K562 (cell line): ENCODE measurements around the gene DLST.

ENCODE experiments used
- RFX7 ChIP-seq: fragments of 250-450 bp; sonication (Bioruptor Pico); IDR thresholded peaks from 2 replicates; pipeline ENCODE4 v1.5.1; 2021; ENCODE audit warnings: mild to moderate bottlenecking
- TF ChIP-seq, protein P1 (sequence below): sonication (generic); formaldehyde crosslinking; IDR thresholded peaks from 2 replicates; pipeline ENCODE4 v1.8.0; 2022; ENCODE audit warnings: missing genetic modification reagents, mild to moderate bottlenecking, borderline replicate concordance

DNA sequence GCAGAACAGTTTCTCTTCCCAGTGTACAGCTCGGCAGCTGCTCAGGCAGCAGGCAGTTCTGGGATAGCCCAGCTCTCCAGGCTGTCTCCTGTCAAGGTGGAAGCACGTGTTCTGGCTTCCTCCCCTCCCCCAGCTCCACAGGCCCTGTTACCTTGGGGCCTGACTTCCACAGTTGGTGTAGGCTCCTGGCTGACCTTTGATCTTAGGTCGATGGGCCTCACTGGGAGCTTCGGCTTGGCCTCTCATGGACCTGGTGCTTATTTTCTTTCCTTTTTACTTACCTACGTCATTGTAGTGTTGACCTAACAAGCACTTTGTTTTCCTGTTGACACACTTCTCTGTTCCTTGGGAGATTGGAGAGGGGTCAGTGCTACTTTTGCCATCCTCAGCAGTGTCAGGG is 17.0 kb downstream of the DLST start:
- TF ChIP-seq, protein P1, sequence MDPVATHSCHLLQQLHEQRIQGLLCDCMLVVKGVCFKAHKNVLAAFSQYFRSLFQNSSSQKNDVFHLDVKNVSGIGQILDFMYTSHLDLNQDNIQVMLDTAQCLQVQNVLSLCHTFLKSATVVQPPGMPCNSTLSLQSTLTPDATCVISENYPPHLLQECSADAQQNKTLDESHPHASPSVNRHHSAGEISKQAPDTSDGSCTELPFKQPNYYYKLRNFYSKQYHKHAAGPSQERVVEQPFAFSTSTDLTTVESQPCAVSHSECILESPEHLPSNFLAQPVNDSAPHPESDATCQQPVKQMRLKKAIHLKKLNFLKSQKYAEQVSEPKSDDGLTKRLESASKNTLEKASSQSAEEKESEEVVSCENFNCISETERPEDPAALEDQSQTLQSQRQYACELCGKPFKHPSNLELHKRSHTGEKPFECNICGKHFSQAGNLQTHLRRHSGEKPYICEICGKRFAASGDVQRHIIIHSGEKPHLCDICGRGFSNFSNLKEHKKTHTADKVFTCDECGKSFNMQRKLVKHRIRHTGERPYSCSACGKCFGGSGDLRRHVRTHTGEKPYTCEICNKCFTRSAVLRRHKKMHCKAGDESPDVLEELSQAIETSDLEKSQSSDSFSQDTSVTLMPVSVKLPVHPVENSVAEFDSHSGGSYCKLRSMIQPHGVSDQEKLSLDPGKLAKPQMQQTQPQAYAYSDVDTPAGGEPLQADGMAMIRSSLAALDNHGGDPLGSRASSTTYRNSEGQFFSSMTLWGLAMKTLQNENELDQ (CRISPR knock-in tag) = no peak
- no peak for TF ChIP-seq RFX7
